ENCODE data around the gene CHST15.

The CHST15 gene, protein sequence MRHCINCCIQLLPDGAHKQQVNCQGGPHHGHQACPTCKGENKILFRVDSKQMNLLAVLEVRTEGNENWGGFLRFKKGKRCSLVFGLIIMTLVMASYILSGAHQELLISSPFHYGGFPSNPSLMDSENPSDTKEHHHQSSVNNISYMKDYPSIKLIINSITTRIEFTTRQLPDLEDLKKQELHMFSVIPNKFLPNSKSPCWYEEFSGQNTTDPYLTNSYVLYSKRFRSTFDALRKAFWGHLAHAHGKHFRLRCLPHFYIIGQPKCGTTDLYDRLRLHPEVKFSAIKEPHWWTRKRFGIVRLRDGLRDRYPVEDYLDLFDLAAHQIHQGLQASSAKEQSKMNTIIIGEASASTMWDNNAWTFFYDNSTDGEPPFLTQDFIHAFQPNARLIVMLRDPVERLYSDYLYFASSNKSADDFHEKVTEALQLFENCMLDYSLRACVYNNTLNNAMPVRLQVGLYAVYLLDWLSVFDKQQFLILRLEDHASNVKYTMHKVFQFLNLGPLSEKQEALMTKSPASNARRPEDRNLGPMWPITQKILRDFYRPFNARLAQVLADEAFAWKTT

DNA sequence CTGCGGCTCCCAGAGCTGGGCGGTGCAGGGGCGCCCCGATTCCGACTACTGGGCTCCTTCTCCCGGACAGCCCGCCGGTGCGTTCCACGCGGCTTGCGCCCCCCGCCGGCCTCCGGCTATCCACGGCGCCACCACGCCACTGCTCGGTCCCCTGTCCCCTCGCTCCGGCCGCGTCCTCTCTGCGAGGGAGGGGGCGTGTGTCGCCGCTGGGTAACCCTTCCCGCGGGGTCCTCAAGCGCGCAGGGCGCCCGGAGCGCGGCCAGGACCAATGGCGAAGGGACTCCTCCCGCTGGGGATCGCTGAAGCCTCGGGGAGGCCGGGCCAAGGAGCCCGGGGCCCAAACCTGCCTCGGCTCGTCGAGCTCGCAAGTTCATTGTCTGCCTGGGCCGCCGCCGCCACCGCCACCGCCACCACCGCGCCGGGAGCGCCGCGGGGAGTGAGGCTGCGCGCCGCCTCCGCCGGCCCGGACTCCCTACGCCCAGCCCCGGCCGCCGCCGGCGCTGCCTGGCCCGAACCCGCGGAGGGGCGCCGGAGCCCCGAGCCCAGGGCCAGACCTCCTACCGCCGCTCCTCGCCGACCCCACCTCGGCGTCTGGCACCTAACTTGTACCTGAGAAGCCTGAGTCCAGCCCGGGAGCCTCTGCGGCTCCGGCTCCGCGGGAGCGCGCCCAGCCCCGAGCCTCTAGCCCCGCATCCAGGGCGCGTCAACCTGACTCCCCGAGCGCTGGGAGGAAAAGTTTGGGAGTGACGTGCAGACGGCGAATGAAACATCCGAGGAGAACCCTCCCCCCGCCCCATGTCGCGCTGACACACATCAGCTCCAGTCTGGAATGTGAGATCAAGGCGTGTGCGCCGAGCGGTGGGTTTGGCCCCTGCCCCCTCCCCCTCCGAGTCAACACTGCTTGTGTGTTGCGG lies at the start of gene CHST15:
Gene CHST15, minus strand, starts transcription at position 739 of the 914 bp plus-strand sequence. CDS start 47,386 bp downstream, outside the sequence.
- no peak for DNase-seq (ENCODE audit: low read depth in 3 of 3)

- DNase-seq (ENCODE audit: low read depth in 3 of 3) = no peak
Observed at GRCh38 chr10:124142960-124143359, 49.6 kb upstream of the CHST15 start.

- no peak for DNase-seq (ENCODE audit: low read depth in 3 of 3)
Observed at GRCh38 chr10:124142006-124142739, 48.8 kb upstream of the CHST15 start.

- DNase-seq (ENCODE audit: low read depth in 3 of 3) = no peak
Observed at GRCh38 chr10:124138883-124139348, 45.5 kb upstream of the CHST15 start.

- no peak for DNase-seq (ENCODE audit: low read depth in 3 of 3)
Observed at GRCh38 chr10:124138195-124138882, 44.9 kb upstream of the CHST15 start.

GRCh38 chr10:124134251-124134893 lies 41.0 kb upstream of the CHST15 start:
- DNase-seq (ENCODE audit: low read depth in 3 of 3) = no peak

DNA sequence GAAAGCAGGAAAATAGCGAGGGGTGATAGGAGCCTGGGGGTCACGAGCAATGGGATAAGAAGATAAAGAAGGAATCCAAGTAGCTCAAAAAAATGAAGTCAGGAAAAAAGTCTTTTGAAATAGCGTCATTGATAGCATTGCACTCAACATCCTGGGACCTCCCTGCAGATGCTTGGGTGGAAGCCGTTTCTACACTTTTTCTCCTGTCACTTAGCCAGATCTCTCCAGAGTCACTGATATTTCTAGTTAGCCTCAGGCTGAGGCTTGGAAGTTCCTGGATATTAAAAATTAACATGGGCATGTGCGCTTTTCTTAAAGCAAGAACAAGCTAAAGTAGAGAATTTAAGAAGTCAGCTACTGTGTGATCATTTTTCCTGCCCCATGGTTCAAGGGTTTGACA lies 39.5 kb upstream of the CHST15 start:
- no peak for DNase-seq (ENCODE audit: low read depth in 3 of 3)

DNA sequence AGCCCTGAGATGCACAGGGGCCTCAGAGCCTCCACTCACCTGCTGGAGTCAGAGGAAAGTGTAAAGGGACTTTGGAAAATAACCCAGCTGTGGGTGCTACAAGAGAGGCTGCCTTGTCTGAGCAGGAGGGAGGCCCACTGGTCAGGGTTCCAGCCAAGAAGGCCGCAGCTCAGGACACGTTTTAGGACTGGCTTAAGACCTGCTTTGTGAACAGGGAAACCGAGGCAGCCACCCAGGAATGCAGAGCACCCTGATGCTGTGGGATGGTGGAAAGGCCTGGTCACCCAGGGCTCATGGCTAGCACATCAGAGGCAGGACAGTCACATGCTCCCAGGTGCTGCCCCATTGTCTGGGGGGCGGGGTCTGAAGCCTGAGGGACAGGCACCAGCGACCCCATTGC lies 38.9 kb upstream of the CHST15 start:
- no peak for DNase-seq (ENCODE audit: low read depth in 3 of 3)

GRCh38 chr10:124131172-124131571 lies 37.8 kb upstream of the CHST15 start:
- DNase-seq (ENCODE audit: low read depth in 3 of 3) = no peak

DNA sequence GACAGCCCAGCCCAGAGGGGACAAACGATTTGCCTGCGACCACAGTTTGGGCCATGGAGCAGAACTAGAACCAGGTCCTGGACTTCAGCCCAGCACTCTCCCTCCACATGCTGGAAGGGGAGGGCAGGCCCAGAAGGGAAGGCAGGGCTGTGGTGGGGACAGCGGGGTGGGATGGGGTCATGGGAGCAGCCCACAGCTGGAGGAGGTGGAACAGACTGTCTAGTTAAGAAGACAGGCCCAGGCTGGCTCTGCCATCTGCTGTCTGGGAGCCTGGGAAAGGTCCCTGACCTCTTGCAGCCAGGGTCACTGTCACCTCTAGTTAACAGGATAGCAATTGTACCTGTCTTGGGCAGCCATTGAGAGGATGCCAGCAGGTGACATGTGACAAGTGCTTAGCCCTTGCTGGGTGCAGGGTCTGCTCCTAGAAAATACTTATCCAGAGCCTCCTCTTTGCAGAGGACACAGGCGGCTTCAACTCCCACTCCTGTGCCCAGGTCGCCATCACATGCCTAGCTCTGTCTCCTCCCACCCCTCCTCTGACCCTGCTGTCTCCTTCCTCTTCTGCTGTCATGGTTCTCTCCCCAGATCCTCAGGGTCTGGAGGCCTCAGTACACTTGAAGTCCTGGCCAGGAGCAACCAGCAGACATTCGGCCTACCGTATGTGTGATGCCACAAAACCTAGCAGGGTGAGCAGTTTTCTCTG lies 37.0 kb upstream of the CHST15 start:
- no peak for DNase-seq (ENCODE audit: low read depth in 3 of 3)

GRCh38 chr10:124129471-124129870 lies 36.1 kb upstream of the CHST15 start:
- DNase-seq (ENCODE audit: low read depth in 3 of 3) = no peak

GRCh38 chr10:124128811-124129145 lies 35.4 kb upstream of the CHST15 start:
- DNase-seq (ENCODE audit: low read depth in 3 of 3) = no peak

DNA sequence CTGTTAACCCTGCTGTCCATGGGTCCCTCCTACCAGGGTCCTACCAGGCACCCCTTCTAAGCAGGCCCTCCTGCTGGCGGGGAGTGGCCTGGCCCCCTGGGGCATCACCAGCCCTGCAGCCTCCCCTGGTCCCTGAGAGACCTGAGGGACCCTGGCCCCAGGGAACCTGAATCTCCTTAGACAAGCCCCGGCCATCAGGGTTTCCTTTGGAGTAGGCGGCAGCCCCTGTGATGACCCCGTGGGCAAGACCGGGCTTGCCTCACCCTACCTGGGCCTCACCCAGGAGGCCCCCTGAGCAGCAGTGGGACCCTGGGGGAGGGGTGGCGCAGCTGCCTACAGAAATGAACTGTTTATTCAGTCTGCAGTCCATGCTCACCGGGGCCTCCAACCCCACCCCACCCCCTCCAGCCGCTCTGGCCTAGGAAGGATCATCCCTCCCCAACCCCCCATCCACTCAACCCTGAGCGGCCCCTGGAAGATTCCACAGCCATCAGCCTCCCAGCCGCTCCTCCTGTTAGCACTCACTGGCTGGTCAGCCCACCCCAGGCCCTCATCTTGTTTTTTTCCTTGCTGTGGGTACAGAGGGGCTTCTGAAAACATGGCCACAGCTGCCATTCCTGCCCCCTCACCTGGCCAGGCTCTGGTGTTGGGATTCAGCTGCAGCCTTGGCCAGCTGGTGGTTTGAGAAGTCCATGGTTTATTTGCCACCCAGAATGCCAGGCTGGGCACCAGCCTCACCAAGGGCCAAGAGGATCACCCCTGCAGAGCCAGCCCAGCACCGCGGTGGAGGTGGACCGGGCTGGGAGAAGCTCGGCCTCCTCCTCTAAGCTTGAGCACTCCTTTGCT lies 34.8 kb upstream of the CHST15 start:
- DNase-seq (ENCODE audit: low read depth in 3 of 3) = no peak

DNA sequence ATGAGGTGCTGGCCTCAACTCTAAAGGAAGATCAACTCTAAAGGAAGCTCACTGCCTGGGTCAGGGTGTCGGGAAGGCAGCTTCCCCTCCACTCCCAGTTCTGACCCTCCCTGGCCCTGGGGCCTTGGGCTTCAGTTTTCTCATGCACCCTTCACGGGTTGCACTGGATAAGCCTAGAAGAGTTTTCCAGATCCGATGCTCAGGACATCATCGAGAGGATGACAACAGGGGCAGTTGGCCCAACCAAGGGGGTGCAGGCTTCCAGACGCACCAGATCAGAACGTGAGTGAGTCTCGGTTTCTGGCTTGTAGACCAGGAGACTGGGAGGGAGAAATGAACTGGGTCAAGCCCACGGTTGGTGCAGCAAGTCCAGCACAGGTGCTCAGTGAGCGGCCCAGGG lies 34.2 kb upstream of the CHST15 start:
- no peak for DNase-seq (ENCODE audit: low read depth in 3 of 3)

- no peak for DNase-seq (ENCODE audit: low read depth in 3 of 3)
Observed at GRCh38 chr10:124126983-124127385, 33.6 kb upstream of the CHST15 start.

DNA sequence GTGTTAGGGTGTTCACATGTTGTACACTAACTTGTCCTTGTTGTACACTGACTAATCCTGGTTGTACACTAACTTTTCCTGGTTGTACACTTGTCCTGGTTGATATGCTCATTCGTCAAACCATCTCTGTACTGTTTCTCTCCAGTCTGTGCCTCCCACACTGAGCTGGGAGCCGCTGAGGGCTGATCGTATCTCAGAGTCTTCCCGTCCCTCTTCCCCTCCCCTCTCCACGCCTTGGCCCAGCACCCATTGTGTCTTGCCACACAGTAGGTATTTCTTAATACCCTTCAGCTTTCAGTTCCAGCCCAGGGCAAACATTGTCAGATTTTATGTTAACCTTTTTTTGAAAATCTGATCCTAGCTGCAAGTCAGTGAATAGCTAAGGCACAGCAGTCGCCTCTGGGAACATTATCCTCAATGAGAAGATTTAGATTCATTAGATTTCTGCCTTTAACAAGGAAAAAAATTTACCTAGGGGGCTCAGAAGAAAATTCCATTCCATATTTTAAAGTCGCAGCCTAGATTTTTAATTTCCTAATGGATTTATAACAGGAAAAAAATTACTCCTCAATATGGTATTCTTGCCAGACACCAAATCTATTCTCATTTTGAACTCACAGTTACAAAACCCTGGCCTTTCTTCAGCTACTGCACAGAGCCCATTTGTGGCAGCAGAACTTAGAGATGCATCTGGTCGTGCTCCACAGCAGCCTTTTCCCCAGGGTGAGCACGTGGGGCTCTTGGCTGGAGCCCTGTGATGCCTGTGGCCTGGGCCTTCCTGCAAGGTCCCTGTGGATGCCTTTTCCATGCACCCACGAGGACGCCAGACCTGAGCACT lies 33.0 kb upstream of the CHST15 start:
- no peak for DNase-seq (ENCODE audit: low read depth in 3 of 3)

GRCh38 chr10:124125305-124126116 lies 32.1 kb upstream of the CHST15 start:
- DNase-seq (ENCODE audit: low read depth in 3 of 3) = no peak

Measured in stimulated activated CD4-positive, alpha-beta T cell treated with anti-CD3 and anti-CD28 coated beads, TNF-alpha, amount 100 ng/mL, for 48 hours (primary cell).